Liver (tissue), 9 donors: ENCODE measurements around the gene MBD6. TPM values are rescaled to one million over a fixed set of nuclear protein-coding genes. Genes with fewer than 3 reads are reported as not detected.

ENCODE experiments used
- DNase-seq: peaks from one replicate; pipeline ENCODE4 v3.0.0-alpha.2; 2017; ENCODE audit warnings: low spot score
- H3K27ac ChIP-seq, 2 donors: one replicate each; pipeline ENCODE4 v1.7.0; 2013; ENCODE audit warnings: inconsistent platforms in 2 of 2, low read length in 2 of 2, control low read depth in 1 of 2, low read depth in 1 of 2, mild to moderate bottlenecking in 1 of 2
- H3K27me3 ChIP-seq, 4 donors: one replicate each; pipeline versions ENCODE4 v1.6.1 to v1.7.0; 2013; ENCODE audit warnings: low read length in 3 of 4, inconsistent platforms in 1 of 4, mild to moderate bottlenecking in 1 of 4, moderate library complexity in 1 of 4; ENCODE audit not compliant: control insufficient read depth in 4 of 4, insufficient read depth in 4 of 4
- H3K36me3 ChIP-seq, 4 donors: one replicate each; pipeline versions ENCODE4 v1.6.1 to v1.7.0; 2013; ENCODE audit warnings: low read length in 3 of 4, mild to moderate bottlenecking in 3 of 4, low read depth in 1 of 4, moderate library complexity in 1 of 4; ENCODE audit not compliant: control insufficient read depth in 4 of 4, insufficient read depth in 3 of 4
- H3K4me1 ChIP-seq, 4 donors: one replicate each; pipeline versions ENCODE4 v1.6.1 to v1.7.0; 2013; ENCODE audit warnings: low read length in 3 of 4, mild to moderate bottlenecking in 3 of 4, moderate library complexity in 1 of 4; ENCODE audit not compliant: control insufficient read depth in 4 of 4, insufficient read depth in 4 of 4
- H3K4me3 ChIP-seq, 3 donors: one replicate each; pipeline versions ENCODE4 v1.6.1 to v1.7.0; 2013; ENCODE audit warnings: low read length in 3 of 3, control low read depth in 1 of 3, low read depth in 1 of 3, mild to moderate bottlenecking in 1 of 3
- H3K9ac ChIP-seq, 2 donors: one replicate each; pipeline ENCODE4 v1.7.0; 2013; ENCODE audit warnings: low read length in 2 of 2, mild to moderate bottlenecking in 2 of 2, moderate library complexity in 2 of 2, control low read depth in 1 of 2, low read depth in 1 of 2
- H3K9me3 ChIP-seq, 4 donors: one replicate each; pipeline versions ENCODE4 v1.6.1 to v1.7.0; 2013; ENCODE audit warnings: low read length in 3 of 4; ENCODE audit not compliant: control insufficient read depth in 4 of 4
- CTCF ChIP-seq: fragments of 150-350 bp; IDR thresholded peaks from 2 replicates; pipeline ENCODE4 v1.5.1; 2017; ENCODE audit warnings: improper control_type of control experiment, low read depth, low read length; ENCODE audit not compliant: missing input control
- EGR1 ChIP-seq, 2 donors: IDR thresholded peaks; 2 replicates each; pipeline ENCODE4 v1.6.1; 2016 to 2018; ENCODE audit warnings: antibody characterized with exemption in 2 of 2, low read depth in 2 of 2
- FOXA1 ChIP-seq: IDR thresholded peaks from 2 replicates; pipeline ENCODE4 v1.6.1; 2016; ENCODE audit warnings: antibody characterized with exemption
- FOXA2 ChIP-seq: IDR thresholded peaks from 2 replicates; pipeline ENCODE4 v1.6.1; 2016; ENCODE audit warnings: antibody characterized with exemption
- GABPA ChIP-seq, 2 donors: IDR thresholded peaks in 1 of 2; conservative IDR thresholded peaks in 1 of 2; 2 replicates each; pipeline ENCODE4 v1.6.1; 2016; ENCODE audit warnings: antibody characterized with exemption in 2 of 2, mild to moderate bottlenecking in 1 of 2, moderate library complexity in 1 of 2
- HNF4A ChIP-seq, 2 donors: conservative IDR thresholded peaks; 2 replicates each; pipeline ENCODE4 v1.6.1; 2016; ENCODE audit warnings: antibody characterized with exemption in 2 of 2, mild to moderate bottlenecking in 2 of 2
- HNF4G ChIP-seq: IDR thresholded peaks from 2 replicates; pipeline ENCODE4 v1.6.1; 2016; ENCODE audit warnings: antibody characterized with exemption
- JUND ChIP-seq, 2 donors: IDR thresholded peaks; 2 replicates each; pipeline ENCODE4 v1.6.1; 2016; ENCODE audit warnings: antibody characterized with exemption in 2 of 2
- MAX ChIP-seq: IDR thresholded peaks from 2 replicates; pipeline ENCODE4 v1.6.1; 2016; ENCODE audit warnings: antibody characterized with exemption
- NR2F2 ChIP-seq: IDR thresholded peaks from 2 replicates; pipeline ENCODE4 v1.6.1; 2016; ENCODE audit warnings: antibody characterized with exemption
- RAD21 ChIP-seq, 2 donors: IDR thresholded peaks; 2 replicates each; pipeline ENCODE4 v1.6.1; 2016; ENCODE audit warnings: antibody characterized with exemption in 2 of 2, mild to moderate bottlenecking in 2 of 2
- RXRA ChIP-seq, 2 donors: IDR thresholded peaks; 2 replicates each; pipeline ENCODE4 v1.6.1; 2017 to 2018; ENCODE audit warnings: antibody characterized with exemption in 2 of 2, mild to moderate bottlenecking in 1 of 2
- SP1 ChIP-seq: IDR thresholded peaks from 2 replicates; pipeline ENCODE4 v1.6.1; 2018; ENCODE audit warnings: antibody characterized with exemption, mild to moderate bottlenecking
- TAF1 ChIP-seq: conservative IDR thresholded peaks from 2 replicates; pipeline ENCODE4 v1.6.1; 2016; ENCODE audit warnings: antibody characterized with exemption, mild to moderate bottlenecking
- YY1 ChIP-seq: IDR thresholded peaks from 2 replicates; pipeline ENCODE4 v1.6.1; 2016; ENCODE audit warnings: antibody characterized with exemption, mild to moderate bottlenecking
- ZBTB33 ChIP-seq: IDR thresholded peaks from 2 replicates; pipeline ENCODE4 v1.6.1; 2016; ENCODE audit warnings: antibody characterized with exemption
- WGBS: extraction: QIAGEN DNeasy Blood & Tissue Kit; methylation state at CpG from one replicate; pipeline ENCODE4 v1.1.7; 2013; 5-methylcytosine and 5-hydroxymethylcytosine counted together
- polyA plus RNA-seq, 2 donors: library from polyadenylated mRNA; stranded (reverse) in 1 of 2; unstranded in 1 of 2; fragments of 200-250 nt in 1 of 2; fragments of >200 nt in 1 of 2; fragmentation: Nextera tagmentation in 1 of 2; extraction: Ambion mirVana in 1 of 2; gene quantifications; one replicate each; pipeline versions ENCODE4 v1.2.1 to v1.2.3, GENCODE V29; 2013 to 2015
- total RNA-seq, 2 donors: library from RNA; depleted of rRNA; stranded (reverse); fragments of >200 nt; gene quantifications; one replicate each; pipeline ENCODE4 v1.2.3, GENCODE V29; 2014
- TF ChIP-seq, protein P1 (sequence below): IDR thresholded peaks from 2 replicates; pipeline ENCODE4 v1.6.1; 2016; ENCODE audit warnings: antibody characterized with exemption
- TF ChIP-seq, protein P2 (sequence below): IDR thresholded peaks from 2 replicates; pipeline ENCODE4 v1.6.1; 2016; ENCODE audit warnings: antibody characterized with exemption, mild to moderate bottlenecking
- donor health status: healthy.
- donor health status: healthy.
- donor health status: healthy.
- donor health status: healthy.
- donor health status: healthy.

The MBD6 gene
- total and polyA plus RNA-seq, 4 donors = 9.9 to 20.2 (median 14.9) TPM

GRCh38 chr12:57575771-57576612 lies 53.4 kb downstream of the MBD6 start (continued):
- TF ChIP-seq FOXA1 = no peak
- TF ChIP-seq, protein P1, sequence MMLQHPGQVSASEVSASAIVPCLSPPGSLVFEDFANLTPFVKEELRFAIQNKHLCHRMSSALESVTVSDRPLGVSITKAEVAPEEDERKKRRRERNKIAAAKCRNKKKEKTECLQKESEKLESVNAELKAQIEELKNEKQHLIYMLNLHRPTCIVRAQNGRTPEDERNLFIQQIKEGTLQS = no peak

GRCh38 chr12:57576613-57577160 lies 54.1 kb downstream of the MBD6 start:
- H3K4me3 ChIP-seq = no peak overlapping the region
- no peak for DNase-seq
- TF ChIP-seq NR2F2 (no peak), GABPA (IDR thresholded peaks at IDR 0.05 in 1 of 2, conservative IDR thresholded peaks at IDR 0.05 in 1 of 2) (no peak), EGR1 (IDR thresholded peaks at IDR 0.05; ENCODE audit: low read depth in 2 of 2) (no peak), CTCF (no peak), RXRA (IDR thresholded peaks at IDR 0.05) (no peak), ZBTB33 (no peak), RAD21 (IDR thresholded peaks at IDR 0.05) (no peak), SP1 (no peak), JUND (IDR thresholded peaks at IDR 0.05) (no peak), MAX (no peak), HNF4G (no peak), FOXA1 (no peak), YY1 (no peak), TAF1 (no peak), HNF4A (conservative IDR thresholded peaks at IDR 0.05) (no peak), FOXA2 (no peak)
- TF ChIP-seq, protein P2, sequence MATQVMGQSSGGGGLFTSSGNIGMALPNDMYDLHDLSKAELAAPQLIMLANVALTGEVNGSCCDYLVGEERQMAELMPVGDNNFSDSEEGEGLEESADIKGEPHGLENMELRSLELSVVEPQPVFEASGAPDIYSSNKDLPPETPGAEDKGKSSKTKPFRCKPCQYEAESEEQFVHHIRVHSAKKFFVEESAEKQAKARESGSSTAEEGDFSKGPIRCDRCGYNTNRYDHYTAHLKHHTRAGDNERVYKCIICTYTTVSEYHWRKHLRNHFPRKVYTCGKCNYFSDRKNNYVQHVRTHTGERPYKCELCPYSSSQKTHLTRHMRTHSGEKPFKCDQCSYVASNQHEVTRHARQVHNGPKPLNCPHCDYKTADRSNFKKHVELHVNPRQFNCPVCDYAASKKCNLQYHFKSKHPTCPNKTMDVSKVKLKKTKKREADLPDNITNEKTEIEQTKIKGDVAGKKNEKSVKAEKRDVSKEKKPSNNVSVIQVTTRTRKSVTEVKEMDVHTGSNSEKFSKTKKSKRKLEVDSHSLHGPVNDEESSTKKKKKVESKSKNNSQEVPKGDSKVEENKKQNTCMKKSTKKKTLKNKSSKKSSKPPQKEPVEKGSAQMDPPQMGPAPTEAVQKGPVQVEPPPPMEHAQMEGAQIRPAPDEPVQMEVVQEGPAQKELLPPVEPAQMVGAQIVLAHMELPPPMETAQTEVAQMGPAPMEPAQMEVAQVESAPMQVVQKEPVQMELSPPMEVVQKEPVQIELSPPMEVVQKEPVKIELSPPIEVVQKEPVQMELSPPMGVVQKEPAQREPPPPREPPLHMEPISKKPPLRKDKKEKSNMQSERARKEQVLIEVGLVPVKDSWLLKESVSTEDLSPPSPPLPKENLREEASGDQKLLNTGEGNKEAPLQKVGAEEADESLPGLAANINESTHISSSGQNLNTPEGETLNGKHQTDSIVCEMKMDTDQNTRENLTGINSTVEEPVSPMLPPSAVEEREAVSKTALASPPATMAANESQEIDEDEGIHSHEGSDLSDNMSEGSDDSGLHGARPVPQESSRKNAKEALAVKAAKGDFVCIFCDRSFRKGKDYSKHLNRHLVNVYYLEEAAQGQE = no peak
- TF ChIP-seq, protein P1 = no peak
- H3K4me1 ChIP-seq = no peaks in the 10 kb centered on the region
- peaks cover 0 to 4% (median 0%) of the 10 kb centered on the region in 4 donors for H3K27me3 ChIP-seq
- H3K9ac ChIP-seq = no peak overlapping the region
- no peaks in the 10 kb centered on the region for H3K9me3 ChIP-seq
- no peak overlapping the region for H3K27ac ChIP-seq
- WGBS = 89% methylated on average over 9 of the region's 9 CpGs
- no peaks in the 10 kb centered on the region for H3K36me3 ChIP-seq
